ENCODE data around the gene C3orf20.

DNA sequence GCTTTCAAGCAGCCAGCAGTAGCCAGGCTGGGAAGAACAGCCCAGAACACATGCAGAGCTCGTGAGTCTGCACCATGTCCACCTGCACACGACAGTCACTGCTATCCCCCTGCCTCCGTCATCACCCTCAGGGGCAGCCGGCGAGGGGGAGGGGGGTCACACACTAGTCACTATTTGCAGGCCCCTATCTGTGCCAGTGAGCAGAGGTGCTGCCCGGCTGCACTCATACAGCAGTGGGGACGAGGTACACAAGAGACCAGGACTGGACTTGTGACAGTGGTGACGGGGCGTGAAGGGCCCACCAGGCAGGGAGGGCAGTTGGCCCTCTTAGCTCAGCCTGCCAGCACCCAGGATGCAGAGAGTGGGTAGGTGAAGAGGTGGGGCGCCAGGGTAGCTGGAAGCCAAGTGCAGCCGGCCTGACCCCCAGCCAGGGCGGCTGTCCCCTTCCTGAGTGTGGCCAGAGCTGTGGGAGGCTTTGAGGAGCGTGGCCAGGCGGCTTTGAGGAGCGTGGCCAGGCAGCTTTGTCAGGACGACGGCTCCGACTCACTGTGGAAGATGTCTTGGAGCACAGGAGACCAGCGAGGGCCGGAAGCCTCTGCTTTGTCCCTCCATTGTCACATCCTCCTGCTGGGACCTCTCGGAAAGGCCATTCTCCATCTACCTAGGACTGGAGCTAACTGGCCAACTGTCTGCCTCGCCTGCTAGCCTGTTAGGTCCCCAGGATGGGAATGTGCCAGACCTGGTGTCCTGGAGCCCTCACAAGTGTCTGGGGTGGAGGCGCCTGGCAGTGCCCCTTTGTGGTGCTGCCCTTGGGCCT, 91.7 kb downstream of the C3orf20 start:
- TF ChIP-seq, protein P1, sequence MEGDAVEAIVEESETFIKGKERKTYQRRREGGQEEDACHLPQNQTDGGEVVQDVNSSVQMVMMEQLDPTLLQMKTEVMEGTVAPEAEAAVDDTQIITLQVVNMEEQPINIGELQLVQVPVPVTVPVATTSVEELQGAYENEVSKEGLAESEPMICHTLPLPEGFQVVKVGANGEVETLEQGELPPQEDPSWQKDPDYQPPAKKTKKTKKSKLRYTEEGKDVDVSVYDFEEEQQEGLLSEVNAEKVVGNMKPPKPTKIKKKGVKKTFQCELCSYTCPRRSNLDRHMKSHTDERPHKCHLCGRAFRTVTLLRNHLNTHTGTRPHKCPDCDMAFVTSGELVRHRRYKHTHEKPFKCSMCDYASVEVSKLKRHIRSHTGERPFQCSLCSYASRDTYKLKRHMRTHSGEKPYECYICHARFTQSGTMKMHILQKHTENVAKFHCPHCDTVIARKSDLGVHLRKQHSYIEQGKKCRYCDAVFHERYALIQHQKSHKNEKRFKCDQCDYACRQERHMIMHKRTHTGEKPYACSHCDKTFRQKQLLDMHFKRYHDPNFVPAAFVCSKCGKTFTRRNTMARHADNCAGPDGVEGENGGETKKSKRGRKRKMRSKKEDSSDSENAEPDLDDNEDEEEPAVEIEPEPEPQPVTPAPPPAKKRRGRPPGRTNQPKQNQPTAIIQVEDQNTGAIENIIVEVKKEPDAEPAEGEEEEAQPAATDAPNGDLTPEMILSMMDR (IDR thresholded peaks at IDR 0.05): no peak
- no peak for TF ChIP-seq POLR2A (IDR thresholded peaks at IDR 0.05)
